Loucy (cell line): ENCODE measurements around the gene LAPTM4A.

Experiments used
- CTCF ChIP-seq: fragments of 200-600 bp; sonication (generic); conservative IDR thresholded peaks from 2 replicates; pipeline ENCODE4 v1.5.1; 2014; ENCODE audit warnings: mild to moderate bottlenecking, antibody characterized with exemption, low read length
- EZH2phosphoT487 ChIP-seq: fragments of 200-600 bp; IDR thresholded peaks from 2 replicates; pipeline ENCODE4 v1.6.1; 2018; ENCODE audit warnings: antibody characterized with exemption, mild to moderate bottlenecking, moderate library complexity, borderline replicate concordance

- TF ChIP-seq CTCF (no peak), EZH2phosphoT487 (no peak)
Measured at GRCh38 chr2:20048488-20049448, 2.7 kb downstream of the LAPTM4A start.
